Astrocyte of the hippocampus (primary cell): ENCODE data around the gene PITRM1.

ENCODE experiments used
- DNase-seq: peaks from one replicate; pipeline ENCODE4 v3.0.0; 2011; ENCODE audit warnings: low read depth, low spot score

The PITRM1 gene

GRCh38 chr10:3103646-3104045, 68.9 kb downstream of the PITRM1 start:
- DNase-seq: no peak

DNA sequence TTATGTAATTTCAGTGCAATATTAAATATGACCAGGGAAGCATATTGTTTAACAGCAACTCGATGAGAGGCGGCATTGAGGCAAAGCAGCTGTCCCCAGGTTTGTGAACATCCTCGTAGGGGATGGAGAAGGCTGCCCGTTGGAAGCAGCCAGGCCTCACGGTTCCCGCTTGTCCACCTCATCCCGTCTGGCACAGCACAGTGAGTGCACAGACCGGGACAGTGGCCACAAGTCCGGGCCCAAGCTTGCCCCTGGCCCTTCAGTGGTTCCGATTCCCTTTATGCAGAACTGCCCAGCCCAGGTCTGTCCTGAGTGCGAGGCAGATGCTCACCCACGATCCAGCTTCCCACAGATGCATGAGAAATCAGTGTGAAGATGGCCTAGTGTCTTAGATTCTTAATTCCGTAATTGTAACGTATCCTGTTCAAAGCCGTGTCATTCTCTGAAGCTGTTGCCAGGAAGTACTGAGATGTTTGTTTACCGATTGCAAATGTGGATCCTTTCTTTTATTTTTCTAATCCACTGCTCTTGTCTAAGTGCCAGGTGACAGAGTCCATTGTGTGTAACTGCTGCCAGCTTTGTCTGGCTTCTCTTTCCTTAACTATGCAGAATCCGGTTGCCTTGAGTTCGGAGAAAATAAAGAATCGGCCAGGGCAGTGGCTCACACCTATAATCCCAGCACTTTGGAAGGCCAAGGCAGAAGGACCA, 69.7 kb downstream of the PITRM1 start:
- DNase-seq: peak; percentile 89

GRCh38 chr10:3100856-3101640, 71.5 kb downstream of the PITRM1 start:
- DNase-seq: no peak

GRCh38 chr10:3100093-3100792, 72.3 kb downstream of the PITRM1 start:
- DNase-seq: no peak

DNA sequence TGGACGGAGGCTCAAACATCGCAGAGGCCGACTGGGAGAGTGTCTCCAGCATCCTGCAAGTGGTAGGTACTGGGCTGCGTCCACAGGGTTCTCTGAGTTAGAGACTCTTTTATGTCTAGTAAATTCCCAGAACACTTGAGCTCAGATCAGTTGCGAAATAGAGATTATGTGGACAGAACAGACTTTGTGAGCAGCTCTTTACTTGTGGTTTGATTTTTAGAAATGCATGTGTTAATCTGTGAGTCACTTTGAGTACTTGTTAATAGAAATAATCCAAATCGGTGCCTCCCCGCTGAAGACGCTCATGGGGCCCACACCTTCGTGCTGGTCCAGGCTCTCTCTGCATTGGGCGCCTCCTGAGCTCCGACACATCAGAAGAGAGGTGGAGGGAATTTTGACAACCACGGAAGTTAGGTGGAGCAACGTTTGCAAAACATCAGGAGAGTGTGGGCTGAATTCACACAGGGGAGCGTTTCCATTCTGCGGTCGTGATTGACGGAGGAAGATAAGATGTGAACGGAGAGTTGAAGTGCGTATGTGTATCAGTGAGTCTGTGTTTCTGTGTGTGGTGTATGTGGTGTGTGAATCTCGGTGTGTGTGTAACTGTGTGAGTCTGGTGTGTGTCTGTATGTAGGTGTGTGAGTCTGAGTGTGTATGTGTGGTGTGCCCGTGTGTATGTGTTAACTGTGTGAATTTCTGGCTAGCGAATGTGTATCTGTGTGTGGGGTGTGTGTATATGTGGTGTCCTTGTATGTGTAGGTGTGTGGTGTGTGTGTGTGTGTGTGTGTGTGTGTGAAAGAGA, 73.1 kb downstream of the PITRM1 start:
- peak; percentile 65 for DNase-seq

DNA sequence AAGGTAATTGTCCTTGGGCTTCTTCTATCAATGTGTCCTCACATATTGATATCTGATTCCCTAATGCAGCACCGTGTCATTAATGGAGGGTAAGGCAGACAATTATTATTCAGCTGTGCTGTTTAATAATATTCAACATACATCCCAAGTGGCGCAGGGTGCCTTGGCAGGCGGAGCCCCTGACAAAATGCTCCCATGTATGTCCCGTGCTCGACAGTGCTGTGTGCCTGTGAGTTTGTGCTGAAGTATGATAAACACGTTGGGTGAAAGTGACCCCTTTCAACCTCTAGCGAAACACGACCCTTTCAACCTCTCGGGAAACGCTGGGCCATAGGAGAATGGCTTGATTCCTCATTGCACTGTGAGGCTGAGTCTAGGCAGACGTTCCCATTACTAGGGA, 73.9 kb downstream of the PITRM1 start:
- DNase-seq: no peak

GRCh38 chr10:3097160-3097559, 75.4 kb downstream of the PITRM1 start:
- DNase-seq: no peak

GRCh38 chr10:3096149-3096548, 76.4 kb downstream of the PITRM1 start:
- DNase-seq: peak; percentile 47

DNA sequence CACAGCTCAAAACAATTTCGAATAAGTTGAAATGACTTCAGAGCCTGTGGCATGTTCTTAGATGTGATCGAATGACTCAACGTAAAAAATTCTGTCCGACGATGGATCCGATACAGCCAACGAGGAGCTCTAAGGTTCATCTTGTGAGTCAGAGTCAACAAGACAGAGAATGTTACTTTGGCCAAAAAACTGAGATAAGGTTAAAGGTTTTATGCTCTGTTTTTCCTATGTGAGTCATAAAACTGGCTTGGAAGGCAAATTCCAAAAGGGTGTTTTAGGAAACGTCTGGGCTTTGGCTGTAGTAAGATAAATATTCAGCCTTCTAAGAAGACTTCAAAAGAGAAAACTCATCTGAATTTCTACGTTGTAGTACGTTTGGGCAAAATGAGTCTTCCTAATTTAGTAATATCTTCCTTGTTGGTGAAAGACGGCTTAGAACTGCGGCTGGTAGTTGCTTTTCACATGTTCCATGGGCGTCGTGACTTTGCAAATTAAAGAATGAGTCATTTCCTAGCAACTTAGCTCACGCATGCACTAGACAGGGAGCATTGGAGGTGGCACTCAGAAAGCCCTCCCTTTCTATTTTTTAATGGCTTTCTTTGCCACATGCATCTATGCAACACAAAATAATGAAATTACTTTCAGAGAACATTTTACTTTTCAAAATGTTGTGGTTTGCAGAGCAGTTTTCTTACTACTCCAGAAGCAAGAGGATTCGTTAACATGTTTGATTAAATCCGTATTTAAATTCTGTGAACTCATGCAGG, 77.0 kb downstream of the PITRM1 start:
- DNase-seq: peak; percentile 93

- DNase-seq: peak; percentile 44
Observed at GRCh38 chr10:3094609-3095036, 78.0 kb downstream of the PITRM1 start.

- no peak for DNase-seq
Observed at GRCh38 chr10:3093996-3094395, 78.6 kb downstream of the PITRM1 start.

- no peak for DNase-seq
Observed at GRCh38 chr10:3091921-3092320, 80.7 kb downstream of the PITRM1 start.

DNA sequence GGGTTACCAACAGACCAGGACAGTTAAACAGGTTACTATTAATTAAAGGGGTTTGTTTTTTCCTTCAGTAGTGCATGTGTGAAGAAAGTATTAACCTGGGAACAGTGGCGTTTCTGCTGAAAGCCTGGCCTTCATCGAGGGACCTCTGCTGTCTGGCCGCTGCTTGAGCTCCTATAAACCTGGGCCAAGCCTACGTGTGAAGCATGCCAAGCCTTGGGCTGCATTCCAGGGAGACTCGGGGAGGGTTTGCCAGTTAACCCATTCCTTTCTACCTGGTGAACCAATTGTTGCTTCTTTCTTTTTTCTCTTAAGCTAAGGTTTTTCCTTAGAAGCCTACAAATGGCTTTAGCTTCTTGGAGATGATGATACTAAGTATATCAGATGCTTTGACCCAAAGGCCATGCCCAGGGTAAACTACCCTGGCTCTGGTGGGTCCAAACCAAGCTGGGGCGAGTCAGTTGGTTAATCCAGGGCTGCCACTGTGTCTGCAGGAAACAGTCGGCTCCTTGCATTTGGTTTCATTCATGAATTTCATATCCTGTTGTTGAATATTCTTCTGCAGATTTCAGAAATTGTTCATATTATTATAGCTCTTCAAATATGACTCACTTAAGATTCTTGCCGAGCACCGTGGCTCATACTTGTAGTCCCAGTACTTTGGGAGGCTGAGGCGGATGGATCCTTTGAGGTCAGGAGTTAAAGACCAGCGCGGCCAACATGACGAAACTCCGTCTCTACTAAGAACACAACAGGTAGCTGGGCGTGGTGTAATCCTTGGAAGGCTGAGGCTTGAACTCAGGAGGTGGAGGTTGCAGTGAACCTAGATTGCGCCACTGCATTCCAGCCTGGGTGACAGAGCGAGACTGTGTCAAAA, 81.4 kb downstream of the PITRM1 start:
- DNase-seq: peak; percentile 95

DNA sequence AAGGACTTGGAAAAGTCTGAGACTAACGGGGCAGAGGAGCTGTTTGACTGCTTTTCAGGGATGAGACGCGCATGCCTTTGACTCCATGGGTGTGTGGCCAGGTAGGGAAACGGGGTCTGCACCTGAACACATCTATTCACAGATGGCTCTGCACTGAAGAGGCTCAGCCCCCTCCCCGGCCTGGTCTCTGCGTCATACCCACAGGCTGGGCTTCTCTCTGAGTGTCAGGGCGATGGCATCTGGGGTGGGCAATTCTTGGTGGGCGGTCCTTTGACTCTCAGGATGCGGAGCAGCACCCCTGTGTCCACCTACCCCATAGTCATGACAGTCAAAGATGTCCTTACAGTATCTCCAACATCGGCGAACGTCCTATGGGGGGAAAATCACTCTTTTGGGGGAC, 82.2 kb downstream of the PITRM1 start:
- no peak for DNase-seq
